ENCODE data around the gene ZC3H18.

DNA sequence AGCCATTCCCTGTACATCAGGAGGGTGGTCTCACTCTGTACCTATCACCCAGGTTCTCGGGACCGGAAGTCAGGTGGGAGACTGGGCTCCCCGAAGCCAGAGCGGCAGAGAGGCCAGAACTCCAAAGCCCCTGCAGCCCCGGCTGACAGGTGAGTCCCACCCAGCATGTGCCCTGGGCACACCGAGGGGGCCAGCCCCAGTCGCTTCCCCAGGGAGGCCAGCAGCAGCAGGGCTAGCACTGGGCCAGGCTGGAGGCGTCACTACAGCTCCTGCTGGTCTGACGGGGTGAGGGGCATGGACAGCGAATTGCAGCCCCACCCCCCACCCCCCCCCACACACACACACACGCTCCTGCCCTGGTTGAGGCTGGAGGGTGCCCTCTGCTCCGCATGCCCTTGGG is 60.2 kb downstream of the ZC3H18 start:
- TF ChIP-seq GLIS3 (CRISPR knock-in tag; IDR thresholded peaks at IDR 0.05) (no peak), ZC3H10 (CRISPR knock-in tag; IDR thresholded peaks at IDR 0.05) (no peak), ARNTL (CRISPR knock-in tag; IDR thresholded peaks at IDR 0.05; ENCODE audit: borderline replicate concordance, low read depth) (no peak), ISL1 (CRISPR knock-in tag; IDR thresholded peaks at IDR 0.05) (no peak), SNAI2 (CRISPR knock-in tag; IDR thresholded peaks at IDR 0.05) (no peak), PATZ1 (CRISPR knock-in tag; IDR thresholded peaks at IDR 0.05; ENCODE audit: borderline replicate concordance) (no peak), CSRNP3 (CRISPR knock-in tag; IDR thresholded peaks at IDR 0.05) (no peak), ZFP30 (CRISPR knock-in tag; IDR thresholded peaks at IDR 0.05) (no peak), ZNF8 (CRISPR knock-in tag; IDR thresholded peaks at IDR 0.05) (no peak), TCF4 (CRISPR knock-in tag; IDR thresholded peaks at IDR 0.05; ENCODE audit: borderline replicate concordance) (no peak)
- TF ChIP-seq, protein P1, sequence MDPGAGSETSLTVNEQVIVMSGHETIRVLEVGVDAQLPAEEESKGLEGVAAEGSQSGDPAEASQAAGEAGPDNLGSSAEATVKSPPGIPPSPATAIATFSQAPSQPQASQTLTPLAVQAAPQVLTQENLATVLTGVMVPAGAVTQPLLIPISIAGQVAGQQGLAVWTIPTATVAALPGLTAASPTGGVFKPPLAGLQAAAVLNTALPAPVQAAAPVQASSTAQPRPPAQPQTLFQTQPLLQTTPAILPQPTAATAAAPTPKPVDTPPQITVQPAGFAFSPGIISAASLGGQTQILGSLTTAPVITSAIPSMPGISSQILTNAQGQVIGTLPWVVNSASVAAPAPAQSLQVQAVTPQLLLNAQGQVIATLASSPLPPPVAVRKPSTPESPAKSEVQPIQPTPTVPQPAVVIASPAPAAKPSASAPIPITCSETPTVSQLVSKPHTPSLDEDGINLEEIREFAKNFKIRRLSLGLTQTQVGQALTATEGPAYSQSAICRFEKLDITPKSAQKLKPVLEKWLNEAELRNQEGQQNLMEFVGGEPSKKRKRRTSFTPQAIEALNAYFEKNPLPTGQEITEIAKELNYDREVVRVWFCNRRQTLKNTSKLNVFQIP (CRISPR knock-in tag; IDR thresholded peaks at IDR 0.05; ENCODE audit: borderline replicate concordance, low read depth) = no peak

All from SK-N-SH treated with all-trans-retinoic acid at 6 μM for 48 hours (cell line).